H1 (cell line): ENCODE results near the gene EDEM1. TPM values are rescaled to one million over a fixed set of nuclear protein-coding genes. Genes with fewer than 3 reads are reported as not detected.

Experiments
- CTCF ChIA-PET: fragments of 300-600 bp; sonication (Branson Sonifier 250); formaldehyde crosslinking; loops from one replicate; lab custom pipeline; 2021; ENCODE audit not compliant: partially characterized antibody; lab: Charles Lee
- POLR2A ChIA-PET: fragments of 300-600 bp; sonication (Branson Sonifier 250); formaldehyde crosslinking; loops from one replicate; lab custom pipeline; 2021; ENCODE audit warnings: inconsistent platforms; ENCODE audit not compliant: partially characterized antibody; lab: Charles Lee
- DNase-seq, 2 experiments: peaks; one replicate each; pipeline versions ENCODE4 v3.0.0 to v3.0.0-alpha.2; 2010 to 2022; ENCODE audit warnings: low spot score in 2 of 2, low read depth in 1 of 2, mixed read lengths in 1 of 2
- FAIRE-seq: peaks from 2 replicates; lab custom pipeline; 2011; peaks lifted over from hg19 to GRCh38; lab: Jason Lieb, UNC
- H2AFZ ChIP-seq: 2 replicates; pipeline ENCODE4 v1.8.1; 2012; ENCODE audit warnings: low read length, inconsistent platforms
- H2AK5ac ChIP-seq: 2 replicates; pipeline ENCODE4 v1.6.1; 2013; ENCODE audit warnings: low read depth, low read length
- H2BK120ac ChIP-seq: replicated peaks from 2 replicates; pipeline ENCODE3; 2013; ENCODE audit warnings: low read depth, low read length, inconsistent platforms
- H2BK12ac ChIP-seq: 2 replicates; pipeline ENCODE4 v1.6.1; 2013; ENCODE audit warnings: low read depth, low read length
- H2BK15ac ChIP-seq: 2 replicates; pipeline ENCODE4 v1.6.1; 2013; ENCODE audit warnings: low read length
- H2BK20ac ChIP-seq: 2 replicates; pipeline ENCODE4 v1.6.1; 2013; ENCODE audit warnings: low read length
- H2BK5ac ChIP-seq: 2 replicates; pipeline ENCODE4 v1.6.1; 2013; ENCODE audit warnings: low read depth, low read length
- H3K14ac ChIP-seq: 2 replicates; pipeline ENCODE4 v1.6.1; 2013; ENCODE audit warnings: inconsistent platforms; ENCODE audit not compliant: insufficient read length
- H3K18ac ChIP-seq: 2 replicates; pipeline ENCODE4 v1.6.1; 2013; ENCODE audit warnings: low read length; ENCODE audit errors: extremely low read depth
- H3K23ac ChIP-seq: 2 replicates; pipeline ENCODE4 v1.6.1; 2013; ENCODE audit warnings: inconsistent platforms; ENCODE audit not compliant: insufficient read length
- H3K23me2 ChIP-seq: 2 replicates; pipeline ENCODE4 v1.6.1; 2013; ENCODE audit warnings: low read depth, low read length
- H3K27ac ChIP-seq: 2 replicates; pipeline ENCODE4 v1.6.1; 2011; ENCODE audit warnings: low read depth, low read length, inconsistent platforms
- H3K27me3 ChIP-seq, 4 experiments: replicated peaks in 1 of 4; 1 replicate in 1 of 4; 2 replicates in 3 of 4; pipeline versions ENCODE4 v1.6.1 to v1.8.1; 2011 to 2013; ENCODE audit warnings: low read length in 3 of 4, mild to moderate bottlenecking in 3 of 4, inconsistent platforms in 2 of 4, mixed read lengths in 2 of 4, moderate library complexity in 1 of 4; ENCODE audit not compliant: control insufficient read depth in 3 of 4, insufficient read depth in 3 of 4; ENCODE audit errors: extremely low read depth in 1 of 4
- H3K36me3 ChIP-seq, 4 experiments: 2 replicates each; pipeline versions ENCODE4 v1.6.1 to v1.8.1; 2011 to 2013; ENCODE audit warnings: mild to moderate bottlenecking in 4 of 4, low read length in 3 of 4, moderate library complexity in 2 of 4, control low read depth in 1 of 4, inconsistent platforms in 1 of 4; ENCODE audit not compliant: insufficient read depth in 4 of 4, control insufficient read depth in 2 of 4
- H3K4ac ChIP-seq: replicated peaks from 2 replicates; pipeline ENCODE3; 2013; ENCODE audit warnings: low read length, low read depth, mixed read lengths, inconsistent platforms; ENCODE audit not compliant: insufficient read length
- H3K4me1 ChIP-seq, 4 experiments: replicated peaks in 1 of 4; 1 replicate in 1 of 4; 2 replicates in 3 of 4; pipeline versions ENCODE4 v1.6.1 to v1.8.1; 2011 to 2013; ENCODE audit warnings: low read length in 3 of 4, inconsistent platforms in 2 of 4, mixed read lengths in 1 of 4; ENCODE audit not compliant: insufficient read depth in 4 of 4, control insufficient read depth in 3 of 4
- H3K4me2 ChIP-seq, 2 experiments: 2 replicates each; pipeline versions ENCODE4 v1.6.1 to v1.8.1; 2011 to 2013; ENCODE audit warnings: low read depth in 2 of 2, low read length in 2 of 2, control low read depth in 1 of 2, inconsistent platforms in 1 of 2, mild to moderate bottlenecking in 1 of 2; ENCODE audit not compliant: insufficient read depth in 1 of 2
- H3K4me3 ChIP-seq, 4 experiments: fragments of 200-600, 300-600 bp in 1 of 4; sonication (generic), shearing (Covaris generic), sonication (Bioruptor Twin) in 1 of 4; 2 replicates each; pipeline versions ENCODE4 v1.5.1 to v1.8.1; 2011 to 2016; ENCODE audit warnings: low read length in 4 of 4, low read depth in 3 of 4, control low read depth in 2 of 4, inconsistent platforms in 2 of 4, mild to moderate bottlenecking in 2 of 4, mixed read lengths in 1 of 4, moderate library complexity in 1 of 4; ENCODE audit not compliant: insufficient read depth in 2 of 4; ENCODE audit errors: extremely low read depth in 1 of 4
- H3K56ac ChIP-seq: replicated peaks from 2 replicates; pipeline ENCODE3; 2013; ENCODE audit warnings: low read depth, mild to moderate bottlenecking, mixed read lengths, low read length, inconsistent platforms; ENCODE audit not compliant: insufficient read length
- H3K79me1 ChIP-seq: 2 replicates; pipeline ENCODE4 v1.6.1; 2013; ENCODE audit warnings: low read depth, low read length, control low read depth
- H3K79me2 ChIP-seq, 2 experiments: 2 replicates each; pipeline versions ENCODE4 v1.6.1 to v1.8.1; 2012 to 2013; ENCODE audit warnings: low read length in 2 of 2, mild to moderate bottlenecking in 2 of 2, inconsistent platforms in 1 of 2; ENCODE audit not compliant: insufficient read depth in 2 of 2, control insufficient read depth in 1 of 2
- H3K9ac ChIP-seq, 4 experiments: replicated peaks in 1 of 4; 1 replicate in 1 of 4; 2 replicates in 3 of 4; pipeline versions ENCODE4 v1.6.1 to v1.8.1; 2011 to 2013; ENCODE audit warnings: low read depth in 3 of 4, low read length in 3 of 4, control low read depth in 2 of 4, mild to moderate bottlenecking in 2 of 4, moderate library complexity in 2 of 4, inconsistent platforms in 1 of 4; ENCODE audit errors: extremely low read depth in 1 of 4
- H3K9me3 ChIP-seq, 2 experiments: 2 replicates each; pipeline versions ENCODE4 v1.6.1 to v1.8.1; 2012 to 2013; ENCODE audit warnings: mild to moderate bottlenecking in 2 of 2, moderate library complexity in 2 of 2, control low read depth in 1 of 2, inconsistent platforms in 1 of 2, low read depth in 1 of 2, low read length in 1 of 2, mixed read lengths in 1 of 2; ENCODE audit not compliant: insufficient read depth in 2 of 2
- H4K20me1 ChIP-seq, 2 experiments: replicated peaks in 1 of 2; 2 replicates each; pipeline versions ENCODE3 to v1.8.1; 2011 to 2013; ENCODE audit warnings: inconsistent platforms in 2 of 2, low read length in 2 of 2, mild to moderate bottlenecking in 1 of 2; ENCODE audit not compliant: insufficient read depth in 2 of 2, control insufficient read depth in 1 of 2
- H4K5ac ChIP-seq: 2 replicates; pipeline ENCODE4 v1.6.1; 2013; ENCODE audit warnings: low read length, low read depth, mixed read lengths, inconsistent platforms; ENCODE audit not compliant: insufficient read length
- H4K8ac ChIP-seq: 2 replicates; pipeline ENCODE4 v1.8.0; 2013; ENCODE audit warnings: mild to moderate bottlenecking, moderate library complexity, low read length, inconsistent platforms; ENCODE audit not compliant: insufficient read depth; ENCODE audit errors: extremely low read depth
- H4K91ac ChIP-seq: replicated peaks from 2 replicates; pipeline ENCODE3; 2013; ENCODE audit warnings: low read length, mixed read lengths, inconsistent platforms; ENCODE audit not compliant: insufficient read length
- USF2 ChIP-seq: IDR thresholded peaks from 2 replicates; pipeline ENCODE4 v1.6.1; 2011; ENCODE audit warnings: low read length, improper control_type of control experiment
- WGBS, 2 experiments: shearing (Covaris generic) in 1 of 2; methylation state at CpG; one replicate each; pipeline versions ENCODE4 v1.1.6 to v1.1.7; 2013 to 2015; ENCODE audit warnings: low lambda C conversion rate in 2 of 2, mixed read lengths in 2 of 2, inconsistent platforms in 1 of 2, low coverage in 1 of 2, missing lambda C conversion rate in 1 of 2; ENCODE audit not compliant: insufficient replicate concordance in 2 of 2, insufficient coverage in 1 of 2, insufficient read length in 1 of 2; ENCODE audit errors: extremely low coverage in 1 of 2, missing lambda C conversion rate in 1 of 2; 5-methylcytosine and 5-hydroxymethylcytosine counted together
- polyA plus RNA-seq, 7 experiments: library from polyadenylated mRNA; depleted of rRNA in 3 of 7; stranded (reverse) in 5 of 7; unstranded in 2 of 7; fragments of >200 nt in 5 of 7; fragments of 200-250 nt in 2 of 7; gene quantifications; 1 replicate in 5 of 7; 2 replicates in 1 of 7; 4 replicates in 1 of 7; pipeline versions ENCODE4 v1.2.1 to v1.2.3, GENCODE V29; 2011 to 2013; ENCODE audit warnings: missing spikeins in 2 of 7, mixed read lengths in 2 of 7
- total RNA-seq: library from RNA; stranded (reverse); fragmentation: NEBNext Ultra II Directional; extraction: Animal tissue kit (Norgen Biotek cat#: 25700); gene quantifications from 2 replicates; pipeline ENCODE4 v1.2.1, GENCODE V29; 2021

The EDEM1 gene
- total and polyA plus RNA-seq, 2 of the 8 experiments (the other 6 are each of a cell fraction or from before 2014, with no cell fraction given): 4.8 to 16.4 TPM

DNA sequence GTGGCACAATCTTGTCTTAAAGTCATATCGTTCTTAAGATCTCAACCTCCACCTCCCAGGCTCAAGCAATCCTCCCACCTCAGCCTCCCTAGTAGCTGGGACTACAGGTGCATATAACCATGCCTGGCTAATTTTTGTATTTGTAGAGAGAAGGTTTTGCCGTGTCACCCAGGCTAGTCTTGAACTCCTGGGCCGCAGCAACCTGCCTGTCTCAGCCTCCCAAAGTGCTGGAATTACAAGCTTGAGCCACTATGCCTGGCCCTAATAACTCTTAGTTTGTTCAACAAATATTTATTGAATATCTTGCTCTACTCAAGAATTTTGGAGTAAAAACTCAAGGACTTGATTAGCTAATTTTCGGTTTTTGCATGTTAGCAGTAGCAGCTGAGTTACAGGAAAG, 19.4 kb upstream of the EDEM1 start:
- Histone ChIP-seq H3K23ac (no peak overlapping the region), H2BK12ac (no peak overlapping the region), H2BK5ac (no peak overlapping the region), H4K5ac (no peak overlapping the region), H3K27me3 (no peaks in the 10 kb centered on the region), H2AFZ (no peak overlapping the region), H2BK15ac (no peak overlapping the region), H3K9me3 (no peaks in the 10 kb centered on the region), H3K4me2 (no peak overlapping the region), H3K79me1 (no peaks in the 10 kb centered on the region; the same call in 1 of the 2 replicates), H3K56ac (no peak overlapping the region), H3K14ac (no peak overlapping the region), H2BK20ac (no peak overlapping the region), H3K4me1 (no peaks in the 10 kb centered on the region; a peak in 1 of 7 replicates), H3K27ac (no peak overlapping the region), H2BK120ac (no peak overlapping the region), H2AK5ac (no peak overlapping the region), H3K4me3 (no peak overlapping the region), H4K8ac (no peak overlapping the region), H3K23me2 (no peaks in the 10 kb centered on the region), H3K9ac (no peak overlapping the region), H3K36me3 (peaks cover 0 to 6% (median 2%) of the 10 kb centered on the region in 4 experiments; a peak in 2 of 8 replicates), H3K18ac (no peak overlapping the region), H4K20me1 (peaks cover 0 to 3% of the 10 kb centered on the region in 2 experiments), H4K91ac (no peak overlapping the region), H3K4ac (no peak overlapping the region), H3K79me2 (peaks cover under 1 to 56% of the 10 kb centered on the region in 2 experiments; a peak in 3 of 4 replicates)
- FAIRE-seq (no peak), DNase-seq (no peak)
- ChIA-PET POLR2A (no interaction called here), CTCF (interaction anchor here (0.9 to 1.7 kb wide), 5 partner anchors 12 to 47 kb away, joined by 3 to 4 read pairs (median 3); no protein-coding TSS in a partner anchor)
- no peak for TF ChIP-seq USF2
- 91% methylated on average over 4 of the region's 4 CpGs; no CpG with 5 or more reads in 1 of the 2 experiments for WGBS, 2 experiments
